HCT116 (cell line): ENCODE results near the gene RAB3B.

Source experiments
- CTCF ChIP-seq, 3 experiments: fragments of 200-600 bp in 1 of 3; sonication (generic) in 1 of 3; IDR thresholded peaks in 2 of 3; conservative IDR thresholded peaks in 1 of 3; 2 replicates each; pipeline ENCODE4 v1.5.1; 2012 to 2017; ENCODE audit warnings: low read depth in 2 of 3, low read length in 2 of 3, antibody characterized with exemption in 1 of 3, borderline replicate concordance in 1 of 3, control low read depth in 1 of 3, mild to moderate bottlenecking in 1 of 3, mixed read lengths in 1 of 3, mixed run types in 1 of 3, moderate library complexity in 1 of 3; ENCODE audit not compliant: insufficient read depth in 1 of 3
- EZH2 ChIP-seq: fragments of 200-600 bp; sonication (generic); IDR thresholded peaks from 2 replicates; pipeline ENCODE4 v1.6.1; 2017; ENCODE audit warnings: antibody characterized with exemption, mixed run types
- JUND ChIP-seq: IDR thresholded peaks from 2 replicates; pipeline ENCODE4 v1.6.1; 2012
- POLR2A ChIP-seq: IDR thresholded peaks from 2 replicates; pipeline ENCODE4 v1.7.0; 2011; ENCODE audit warnings: borderline replicate concordance; ENCODE audit not compliant: insufficient read depth, insufficient read length; ENCODE audit errors: extremely low read depth
- RAD21 ChIP-seq: IDR thresholded peaks from 2 replicates; pipeline ENCODE4 v1.6.1; 2012; ENCODE audit warnings: low read depth, mild to moderate bottlenecking
- SIN3A ChIP-seq: IDR thresholded peaks from 2 replicates; pipeline ENCODE4 v1.6.1; 2012; ENCODE audit warnings: low read depth
- SRF ChIP-seq: IDR thresholded peaks from 2 replicates; pipeline ENCODE4 v1.6.1; 2012; ENCODE audit warnings: low read depth
- TCF7L2 ChIP-seq: IDR thresholded peaks from 2 replicates; pipeline ENCODE4 v1.7.0; 2011; ENCODE audit warnings: borderline replicate concordance, inconsistent platforms; ENCODE audit not compliant: insufficient read depth, insufficient read length; ENCODE audit errors: extremely low read depth
- YY1 ChIP-seq: IDR thresholded peaks from 2 replicates; pipeline ENCODE4 v1.6.1; 2011; ENCODE audit warnings: low read length, low read depth, moderate library complexity, mild to moderate bottlenecking; ENCODE audit not compliant: insufficient replicate concordance; ENCODE audit errors: extremely low read depth
- ZBTB33 ChIP-seq: IDR thresholded peaks from 2 replicates; pipeline ENCODE4 v1.6.1; 2011; ENCODE audit warnings: mild to moderate bottlenecking, low read length, moderate library complexity; ENCODE audit not compliant: insufficient replicate concordance; ENCODE audit errors: extremely low read depth
- ZNF274 ChIP-seq: fragments of 200-500 bp; sonication (Bioruptor generic); IDR thresholded peaks from 2 replicates; pipeline ENCODE4 v1.6.1; 2014; ENCODE audit warnings: mild to moderate bottlenecking, low read depth, low read length, inconsistent platforms

GRCh38 chr1:51924455-51924854 lies 66.0 kb downstream of the RAB3B start:
- no peak for TF ChIP-seq CTCF (IDR thresholded peaks at IDR 0.05 in 2 of 3, conservative IDR thresholded peaks at IDR 0.05 in 1 of 3; ENCODE audit: borderline replicate concordance in 1 of 3, insufficient read depth in 1 of 3, low read depth in 2 of 3, low read length in 2 of 3)
- TF ChIP-seq TCF7L2: no peak
- TF ChIP-seq EZH2: no peak
- TF ChIP-seq SIN3A: no peak
- no peak for TF ChIP-seq POLR2A
- TF ChIP-seq ZBTB33: no peak
- TF ChIP-seq JUND: no peak
- TF ChIP-seq RAD21: no peak
- TF ChIP-seq ZNF274: no peak
- no peak for TF ChIP-seq SRF
- no peak for TF ChIP-seq YY1
